WERI-Rb-1 (cell line): ENCODE data around the gene WASHC2A.
"Not testable (repeated sequence)": the region's sequence is repeated elsewhere in the genome, so short reads cannot be mapped to it uniquely, and the experiment has no call there.

Experiments
- DNase-seq: peaks from one replicate; pipeline ENCODE4 v3.0.0-alpha.2; 2020
- H3K27ac ChIP-seq: fragments of 250-450 bp; sonication (Bioruptor Pico); 2 replicates; pipeline ENCODE4 v1.5.1; 2020; ENCODE audit warnings: mild to moderate bottlenecking, moderate library complexity
- H3K27me3 ChIP-seq: fragments of 250-450 bp; sonication (Bioruptor Pico); 2 replicates; pipeline ENCODE4 v1.5.1; 2021; ENCODE audit warnings: mild to moderate bottlenecking, low read depth, moderate library complexity; ENCODE audit not compliant: insufficient read depth, severe bottlenecking
- H3K36me3 ChIP-seq: fragments of 250-450 bp; sonication (Bioruptor Pico); 2 replicates; pipeline ENCODE4 v1.5.1; 2020; ENCODE audit warnings: mild to moderate bottlenecking, moderate library complexity
- H3K4me3 ChIP-seq: 2 replicates; pipeline ENCODE4 v1.5.1; 2011; ENCODE audit warnings: low read depth, mild to moderate bottlenecking, control low read depth, low read length
- H3K9me3 ChIP-seq: fragments of 250-450 bp; sonication (Bioruptor Pico); 2 replicates; pipeline ENCODE4 v1.5.1; 2021; ENCODE audit warnings: mild to moderate bottlenecking, moderate library complexity; ENCODE audit not compliant: severe bottlenecking
- CTCF ChIP-seq: IDR thresholded peaks from 2 replicates; pipeline ENCODE4 v1.5.1; 2011; ENCODE audit warnings: low read depth, mild to moderate bottlenecking, control low read depth, inconsistent platforms, low read length

The WASHC2A gene

GRCh38 chr10:50112419-50113112 lies 44.8 kb downstream of the WASHC2A start:
- not testable (repeated sequence) for DNase-seq, H3K9me3 ChIP-seq, H3K27ac ChIP-seq

GRCh38 chr10:50126765-50127164 lies 59.0 kb downstream of the WASHC2A start:
- H3K27ac ChIP-seq, H3K27me3 ChIP-seq, H3K9me3 ChIP-seq, H3K36me3 ChIP-seq, DNase-seq, H3K4me3 ChIP-seq: not testable (repeated sequence)

More at GRCh38 chr10:50112419-50113112, 44.8 kb downstream of the WASHC2A start:
- H3K4me3 ChIP-seq, H3K36me3 ChIP-seq, H3K27me3 ChIP-seq: not testable (repeated sequence)

- H3K36me3 ChIP-seq, DNase-seq, H3K9me3 ChIP-seq, H3K27ac ChIP-seq, H3K4me3 ChIP-seq, H3K27me3 ChIP-seq: not testable (repeated sequence)
These were observed 60.1 kb downstream of the WASHC2A start for GRCh38 chr10:50127770-50128292.

GRCh38 chr10:50131245-50131965 lies 63.7 kb downstream of the WASHC2A start:
- not testable (repeated sequence) for DNase-seq, H3K27me3 ChIP-seq, H3K9me3 ChIP-seq, H3K4me3 ChIP-seq, H3K27ac ChIP-seq, H3K36me3 ChIP-seq

GRCh38 chr10:50132322-50132721 lies 64.6 kb downstream of the WASHC2A start:
- H3K4me3 ChIP-seq, H3K27ac ChIP-seq, H3K9me3 ChIP-seq, DNase-seq, H3K36me3 ChIP-seq, H3K27me3 ChIP-seq: not testable (repeated sequence)

- H3K4me3 ChIP-seq, H3K27ac ChIP-seq, H3K36me3 ChIP-seq, H3K9me3 ChIP-seq, H3K27me3 ChIP-seq, DNase-seq: not testable (repeated sequence)
These were observed 65.1 kb downstream of the WASHC2A start for GRCh38 chr10:50132841-50133240.

- not testable (repeated sequence) for H3K9me3 ChIP-seq, DNase-seq, H3K27ac ChIP-seq, H3K27me3 ChIP-seq, H3K36me3 ChIP-seq, H3K4me3 ChIP-seq
These were observed 75.9 kb downstream of the WASHC2A start for GRCh38 chr10:50143512-50144174.

GRCh38 chr10:50145575-50145974 lies 77.8 kb downstream of the WASHC2A start:
- H3K9me3 ChIP-seq, DNase-seq, H3K27ac ChIP-seq, H3K27me3 ChIP-seq, H3K36me3 ChIP-seq, H3K4me3 ChIP-seq: not testable (repeated sequence)

- H3K27ac ChIP-seq, result no peak overlapping the region
- no peaks in the 10 kb centered on the region for H3K36me3 ChIP-seq
- no peaks in the 10 kb centered on the region for H3K27me3 ChIP-seq
- TF ChIP-seq CTCF, result no peak
- DNase-seq, result peak; percentile 8
- H3K9me3 ChIP-seq, result no peaks in the 10 kb centered on the region
- no peak overlapping the region for H3K4me3 ChIP-seq
These were observed 85.1 kb downstream of the WASHC2A start for GRCh38 chr10:50152792-50153272.

GRCh38 chr10:50157868-50158267 lies 90.1 kb downstream of the WASHC2A start:
- H3K36me3 ChIP-seq, H3K27ac ChIP-seq, DNase-seq, H3K27me3 ChIP-seq, H3K9me3 ChIP-seq, H3K4me3 ChIP-seq: not testable (repeated sequence)

GRCh38 chr10:50159856-50160255 lies 92.1 kb downstream of the WASHC2A start:
- not testable (repeated sequence) for H3K27me3 ChIP-seq, H3K36me3 ChIP-seq, DNase-seq, H3K9me3 ChIP-seq, H3K4me3 ChIP-seq, H3K27ac ChIP-seq

GRCh38 chr10:50165038-50165437 lies 97.3 kb downstream of the WASHC2A start:
- not testable (repeated sequence) for H3K27me3 ChIP-seq, H3K27ac ChIP-seq, DNase-seq, H3K9me3 ChIP-seq, H3K4me3 ChIP-seq, H3K36me3 ChIP-seq

- H3K4me3 ChIP-seq, DNase-seq, H3K27me3 ChIP-seq, H3K36me3 ChIP-seq, H3K27ac ChIP-seq, H3K9me3 ChIP-seq: not testable (repeated sequence)
These were observed 100.1 kb downstream of the WASHC2A start for GRCh38 chr10:50167833-50168232.
